ENCODE measurements around the gene BCKDK. TPM values are rescaled to one million over a fixed set of nuclear protein-coding genes. Genes with fewer than 3 reads are reported as not detected.
A peak's percentile ranks its signal among the peaks of the same experiment; 100 is the strongest.

Gene BCKDK
- total RNA-seq = 85.8 TPM

GRCh38 chr16:31108035-31108793 is at the start of gene BCKDK:
TSS of gene BCKDK (plus strand) at chr16:31108386. CDS start at chr16:31109224, 838 bp downstream.
- Histone ChIP-seq H3K4me1 (peaks cover 9 to 17% of the 10 kb centered on the region in 2 donors), H3K4me3 (peak within 1 kb of the TSS; percentile 90 to 99), H3K36me3 (peaks cover 27 to 36% of the 10 kb centered on the region in 2 donors), H3K27me3 (no peaks in the 10 kb centered on the region), H3K27ac (peak within 1 kb of the TSS; percentile 92 to 97), H3K9me3 (no peaks in the 10 kb centered on the region)
- intact Hi-C loops (cut with DNase I) = loop anchor here (2.0 to 5.0 kb wide), 2 partner anchors 35 to 74 kb away; partner anchors contain the start of gene FUS
- no peak for TF ChIP-seq CTCF (IDR thresholded peaks at IDR 0.05)
- DNase-seq (ENCODE audit: low spot score in 2 of 2) = peak in 1 of 2 donors; percentile 85

GRCh38 chr16:31061126-31061812 is 46.9 kb upstream of the BCKDK start:
- intact Hi-C loops (cut with DNase I) = no loop called here
- Histone ChIP-seq H3K27me3 (no peaks in the 10 kb centered on the region), H3K36me3 (peaks cover 16 to 37% of the 10 kb centered on the region in 2 donors), H3K27ac (no peak overlapping the region), H3K4me1 (no peaks in the 10 kb centered on the region), H3K9me3 (no peaks in the 10 kb centered on the region), H3K4me3 (no peak overlapping the region)
- DNase-seq (ENCODE audit: low spot score in 2 of 2) = no peak
- TF ChIP-seq CTCF (IDR thresholded peaks at IDR 0.05) = no peak

- no peak overlapping the region for H3K4me3 ChIP-seq
- intact Hi-C loops (cut with DNase I) = no loop called here
- peak in 1 of 2 donors; percentile 60 for DNase-seq (ENCODE audit: low spot score in 2 of 2)
- H3K4me1 ChIP-seq = no peaks in the 10 kb centered on the region
- H3K27ac ChIP-seq = no peak overlapping the region
- H3K36me3 ChIP-seq = peaks cover 16 to 37% of the 10 kb centered on the region in 2 donors
- H3K27me3 ChIP-seq = no peaks in the 10 kb centered on the region
- no peak for TF ChIP-seq CTCF (IDR thresholded peaks at IDR 0.05)
- H3K9me3 ChIP-seq = no peaks in the 10 kb centered on the region
Measured at GRCh38 chr16:31061813-31062440, 46.3 kb upstream of the BCKDK start.

GRCh38 chr16:31063495-31063842 is 44.7 kb upstream of the BCKDK start:
- intact Hi-C loops (cut with DNase I) = no loop called here
- Histone ChIP-seq H3K27me3 (no peaks in the 10 kb centered on the region), H3K9me3 (no peaks in the 10 kb centered on the region), H3K4me3 (peak overlapping the region in 1 of 2 donors; percentile 13), H3K4me1 (no peaks in the 10 kb centered on the region), H3K27ac (no peak overlapping the region), H3K36me3 (peaks cover 16 to 34% of the 10 kb centered on the region in 2 donors)
- no peak for DNase-seq (ENCODE audit: low spot score in 2 of 2)
- TF ChIP-seq CTCF (IDR thresholded peaks at IDR 0.05) = no peak

- Histone ChIP-seq H3K27ac (peak overlapping the region in 1 of 2 donors; percentile 53), H3K4me3 (peak overlapping the region in 1 of 2 donors; percentile 13)
Measured at GRCh38 chr16:31063843-31064611, 44.2 kb upstream of the BCKDK start.

More at GRCh38 chr16:31063843-31064611, 44.2 kb upstream of the BCKDK start:
- H3K36me3 ChIP-seq = peaks cover 16 to 34% of the 10 kb centered on the region in 2 donors
- no peak for DNase-seq (ENCODE audit: low spot score in 2 of 2)
- no peaks in the 10 kb centered on the region for H3K4me1 ChIP-seq
- intact Hi-C loops (cut with DNase I) = no loop called here
- no peak for TF ChIP-seq CTCF (IDR thresholded peaks at IDR 0.05)
- no peaks in the 10 kb centered on the region for H3K27me3 ChIP-seq
- H3K9me3 ChIP-seq = no peaks in the 10 kb centered on the region
